Measurements from ENCODE around the gene NUDCD2.
"Not testable (repeated sequence)": the region's sequence is repeated elsewhere in the genome, so short reads cannot be mapped to it uniquely, and the experiment has no call there.

NUDCD2 gene

DNA sequence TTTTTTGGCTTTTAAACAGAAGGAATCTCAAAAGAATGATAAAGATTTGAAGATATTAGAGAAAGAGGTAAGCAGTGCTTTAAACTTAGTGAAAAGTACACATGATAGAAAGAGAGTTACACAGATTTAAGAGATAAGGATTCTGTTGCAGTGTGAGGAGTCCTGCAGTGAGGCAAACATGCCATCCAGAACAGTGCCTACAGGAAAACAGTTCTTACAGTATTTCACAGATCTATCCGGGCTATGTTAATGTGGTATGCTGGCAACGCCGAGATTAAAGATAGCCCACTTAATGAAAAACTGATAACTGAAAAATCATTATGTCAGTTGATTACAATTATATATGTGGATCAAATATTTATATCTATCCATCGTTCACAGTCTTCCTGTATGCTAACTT, 7.8 kb upstream of the NUDCD2 start:
- DNase-seq (ENCODE audit: low read depth), result no peak

- no peak for DNase-seq (ENCODE audit: low read depth)
Observed at GRCh38 chr5:163463063-163463435, 3.1 kb upstream of the NUDCD2 start.

GRCh38 chr5:163460562-163461171, 765 bp upstream of the NUDCD2 start, which contains the start of gene HMMR:
HMMR (plus strand) TSS chr5:163460632; CDS start chr5:163460693, 61 bp downstream.
- DNase-seq (ENCODE audit: low read depth), result no peak

GRCh38 chr5:163459462-163459818, 462 bp downstream of the NUDCD2 start:
- DNase-seq (ENCODE audit: low read depth), result no peak

DNA sequence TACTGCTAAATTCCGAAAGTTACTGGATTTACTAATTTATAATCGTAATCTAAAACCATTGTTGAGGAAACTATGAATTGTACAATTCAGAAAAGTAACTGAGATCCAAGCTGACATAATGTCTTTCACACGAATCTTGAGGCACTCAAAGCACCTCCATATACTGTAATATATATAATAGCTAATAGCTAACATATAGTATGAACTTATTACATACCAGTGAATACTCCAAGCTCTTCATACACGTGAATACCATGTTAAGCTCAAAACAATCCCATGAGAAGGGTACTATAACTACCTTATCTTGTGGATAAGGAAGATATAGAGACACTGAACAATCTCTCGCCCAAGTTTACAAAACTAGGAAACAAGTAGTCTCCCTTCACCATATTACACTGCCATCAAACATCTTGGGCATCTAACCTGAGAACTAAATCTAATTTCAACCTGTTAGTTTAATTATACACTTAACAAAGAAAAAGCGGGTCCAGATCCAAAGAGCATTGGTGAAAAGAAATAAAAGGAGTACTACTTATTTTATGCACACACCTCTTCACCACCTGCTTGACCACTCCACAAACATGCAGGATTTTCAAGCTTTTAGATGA, 1.0 kb downstream of the NUDCD2 start:
- no peak for DNase-seq (ENCODE audit: low read depth)

DNA sequence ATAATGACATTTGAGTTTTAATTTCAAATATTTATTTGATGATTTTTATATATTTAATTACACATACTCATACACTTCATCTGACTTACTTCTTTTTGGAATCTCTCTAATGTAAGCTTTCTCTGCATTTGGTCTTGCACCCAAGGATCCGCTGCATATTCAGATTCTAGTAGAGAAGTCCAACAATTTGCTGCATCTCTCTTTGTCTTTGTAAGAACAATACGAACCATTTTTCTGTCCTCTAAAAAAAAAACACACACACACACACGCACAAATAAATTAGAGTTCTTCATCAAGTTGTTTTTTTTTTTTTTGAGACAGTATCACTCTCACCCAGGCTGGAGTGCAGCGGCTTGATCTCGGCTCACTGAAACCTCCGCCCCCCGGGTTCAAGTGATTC, 3.1 kb downstream of the NUDCD2 start:
- DNase-seq (ENCODE audit: low read depth), result no peak

DNA sequence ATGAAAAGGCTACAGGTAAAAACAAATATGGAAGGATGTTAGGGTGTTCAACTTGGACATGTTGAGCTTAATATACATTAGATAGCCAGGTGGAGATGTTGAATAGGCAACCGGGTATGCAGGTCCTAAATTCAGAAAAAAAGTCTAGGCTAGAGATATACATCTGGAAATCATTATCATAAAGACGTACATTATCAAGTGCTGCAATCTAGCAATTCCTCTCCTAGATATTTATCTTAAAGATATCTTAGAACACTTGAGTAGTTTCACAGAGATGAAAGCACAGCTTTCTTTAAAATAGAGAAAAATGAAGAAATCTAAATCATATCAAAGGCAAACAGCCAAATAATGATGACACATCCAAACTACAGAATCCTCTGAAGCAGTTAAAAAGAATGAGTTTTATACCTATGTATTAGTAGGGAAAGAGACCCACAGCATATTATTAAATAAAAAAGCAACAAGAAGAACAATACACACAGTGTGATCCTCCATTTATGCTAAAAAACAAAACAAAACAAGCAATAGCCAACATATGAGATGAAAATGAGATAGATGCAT, 3.8 kb downstream of the NUDCD2 start:
- DNase-seq (ENCODE audit: low read depth), result no peak

GRCh38 chr5:163455406-163455805, 4.5 kb downstream of the NUDCD2 start:
- DNase-seq (ENCODE audit: low read depth), result not testable (repeated sequence)

DNA sequence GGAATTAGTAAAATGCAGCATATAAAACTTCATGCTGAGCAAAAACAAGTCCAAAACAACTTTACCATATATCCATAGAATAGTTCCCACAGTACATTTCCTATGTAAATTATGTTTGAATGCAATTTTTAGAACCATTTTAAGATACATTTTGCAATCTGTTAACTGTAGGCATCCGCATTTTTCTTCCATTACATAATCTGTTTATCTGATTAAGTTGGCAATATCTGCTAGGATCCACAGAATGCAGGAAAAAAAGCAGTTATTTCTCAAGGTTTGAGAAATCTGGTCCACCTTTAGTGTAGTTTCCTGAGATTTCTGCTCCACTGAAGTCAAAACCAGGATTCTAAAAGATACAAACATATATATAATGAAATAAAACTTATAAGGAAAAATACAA, 6.2 kb downstream of the NUDCD2 start:
- no peak for DNase-seq (ENCODE audit: low read depth)

DNA sequence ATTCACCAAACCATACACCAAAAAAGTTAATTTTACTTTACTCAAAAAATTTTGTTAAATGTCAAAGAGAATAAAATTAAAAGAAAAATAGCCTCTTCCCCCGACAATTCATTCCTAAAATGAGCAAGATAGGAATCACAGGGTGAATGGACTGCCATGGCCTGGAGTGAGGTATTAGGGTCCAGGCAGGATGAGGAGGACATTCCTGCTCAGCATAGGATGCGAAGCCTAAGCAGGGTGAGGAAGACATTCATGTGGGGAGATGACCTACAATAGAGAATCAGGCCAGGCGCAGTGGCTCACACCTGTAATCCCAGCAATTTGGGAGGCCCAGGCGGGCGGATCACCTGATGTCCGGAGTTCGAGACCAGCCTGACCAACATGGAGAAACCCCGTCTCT, 8.4 kb downstream of the NUDCD2 start:
- DNase-seq (ENCODE audit: low read depth), result no peak

DNA sequence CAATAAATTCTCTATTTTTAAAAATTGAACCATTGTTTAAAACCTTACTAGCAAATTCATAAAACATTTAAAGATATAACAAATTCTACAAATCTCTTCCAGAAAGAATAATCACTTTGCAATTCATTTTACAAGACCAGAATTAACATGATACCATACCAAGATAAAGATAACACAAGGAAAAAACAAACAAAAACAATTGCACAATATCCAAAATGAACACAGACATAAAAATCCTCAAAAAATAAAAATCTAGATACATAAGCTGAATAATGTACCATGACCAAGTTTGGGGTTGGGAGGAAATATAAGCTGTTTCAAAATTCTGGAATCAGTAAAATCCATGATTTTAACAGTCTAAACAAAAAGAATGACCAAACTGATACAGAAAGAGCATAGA, 11.4 kb downstream of the NUDCD2 start:
- no peak for DNase-seq (ENCODE audit: low read depth)

DNA sequence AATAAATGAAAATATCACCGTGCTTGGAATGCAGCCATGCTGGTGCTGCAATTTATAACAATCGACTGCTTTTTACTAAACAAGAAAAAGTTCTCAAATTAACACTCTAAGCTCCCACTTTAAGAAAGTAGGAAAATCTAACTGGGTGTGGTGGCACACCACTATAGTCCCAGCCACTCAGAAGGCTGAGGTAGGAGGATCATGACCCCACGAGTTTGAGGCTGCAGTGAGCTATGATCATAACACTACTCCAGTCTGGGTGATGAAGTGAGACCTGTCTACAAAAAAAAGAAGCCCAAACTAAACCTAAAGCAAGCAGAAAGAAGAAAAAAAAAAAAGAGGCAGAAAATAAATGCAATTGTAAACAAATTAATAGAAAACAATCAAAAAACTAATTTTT, 12.0 kb downstream of the NUDCD2 start:
- DNase-seq (ENCODE audit: low read depth), result no peak

- DNase-seq (ENCODE audit: low read depth), result no peak
Observed at GRCh38 chr5:163447191-163447590, 12.7 kb downstream of the NUDCD2 start.

DNA sequence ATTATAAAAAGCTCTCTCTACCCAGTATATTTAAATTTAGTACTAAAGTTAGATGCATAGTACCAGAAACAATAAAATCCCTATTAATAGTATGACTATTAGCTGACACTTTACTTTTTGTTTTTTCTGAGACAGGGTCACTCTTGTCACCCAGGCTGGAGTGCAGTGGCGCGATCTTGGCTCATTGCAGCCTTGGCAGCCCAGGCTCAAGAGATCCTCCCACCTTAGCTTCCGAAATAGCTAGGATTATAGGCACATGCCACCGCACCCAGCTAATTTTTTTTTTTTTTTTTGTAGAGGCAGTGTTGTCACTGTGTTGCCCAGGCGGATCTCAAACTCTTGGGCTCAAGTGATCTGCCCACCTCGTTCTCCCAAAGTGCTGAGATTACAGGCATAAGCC, 14.6 kb downstream of the NUDCD2 start:
- no peak for DNase-seq (ENCODE audit: low read depth)

DNA sequence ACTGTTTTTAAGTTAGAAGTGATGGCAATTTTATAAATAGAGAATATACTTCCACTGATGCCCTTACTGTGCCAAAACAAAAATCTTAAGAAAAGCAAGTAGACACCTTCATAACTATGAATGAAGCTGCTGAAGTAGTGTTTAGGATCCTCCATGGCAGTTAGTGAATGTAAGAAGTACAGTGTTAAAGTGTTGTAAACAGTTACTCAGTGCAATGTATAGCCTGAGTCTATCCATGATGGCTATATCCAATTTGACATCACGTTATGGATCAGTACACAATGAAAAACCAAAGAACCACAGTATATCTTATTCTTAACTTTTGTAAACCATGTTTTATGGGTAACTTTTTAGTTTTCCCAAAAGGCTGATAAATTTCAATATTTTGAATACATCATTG, 15.4 kb downstream of the NUDCD2 start:
- DNase-seq (ENCODE audit: low read depth), result no peak

- DNase-seq (ENCODE audit: low read depth), result no peak
Observed at GRCh38 chr5:163440954-163441353, 18.9 kb downstream of the NUDCD2 start.

DNA sequence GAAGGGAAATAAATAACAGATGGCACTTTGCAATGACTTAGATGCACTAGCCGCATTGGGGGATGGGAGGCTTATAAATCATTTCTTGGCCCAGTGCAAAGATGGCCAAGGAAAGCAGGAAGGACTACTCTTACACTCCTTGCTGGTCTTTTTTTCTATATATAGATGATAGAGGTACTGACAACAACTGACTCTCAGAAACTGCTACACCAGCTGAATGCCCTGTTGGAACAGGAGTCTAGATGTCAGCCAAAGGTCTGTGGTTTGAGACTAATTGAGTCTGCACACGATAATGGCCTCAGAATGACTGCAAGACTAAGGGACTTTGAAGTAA, 20.8 kb downstream of the NUDCD2 start:
- no peak for DNase-seq (ENCODE audit: low read depth)

GRCh38 chr5:163437309-163438182, 22.4 kb downstream of the NUDCD2 start, which contains the start of gene CCNG1:
CCNG1 (plus strand) TSS chr5:163437595; CDS start chr5:163439257, 1,662 bp downstream.
- peak; percentile 78 for DNase-seq (ENCODE audit: low read depth)

- DNase-seq (ENCODE audit: low read depth), result no peak
Observed at GRCh38 chr5:163437011-163437308, 22.9 kb downstream of the NUDCD2 start.

DNA sequence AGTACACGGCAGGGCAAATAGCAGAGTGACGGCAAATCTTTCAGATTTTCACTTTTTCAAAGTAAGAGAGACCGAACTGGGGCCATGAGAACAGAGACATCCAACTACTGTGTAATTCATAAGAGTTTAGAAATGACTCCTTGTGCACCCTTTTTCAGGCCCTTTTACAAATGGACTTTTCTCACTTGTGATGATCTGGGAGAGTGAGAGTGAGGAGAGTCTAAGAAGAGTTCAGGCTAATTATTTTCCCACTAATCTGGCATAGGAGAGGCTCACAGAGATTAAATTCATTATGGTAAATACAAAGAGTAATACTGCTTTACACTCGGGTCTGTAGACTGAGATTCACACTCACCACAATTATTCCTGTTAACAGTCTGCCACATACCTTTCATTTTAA, 23.4 kb downstream of the NUDCD2 start:
- no peak for DNase-seq (ENCODE audit: low read depth)

- DNase-seq (ENCODE audit: low read depth), result peak; percentile 19
Observed at GRCh38 chr5:163434401-163434866, 25.5 kb downstream of the NUDCD2 start.

DNA sequence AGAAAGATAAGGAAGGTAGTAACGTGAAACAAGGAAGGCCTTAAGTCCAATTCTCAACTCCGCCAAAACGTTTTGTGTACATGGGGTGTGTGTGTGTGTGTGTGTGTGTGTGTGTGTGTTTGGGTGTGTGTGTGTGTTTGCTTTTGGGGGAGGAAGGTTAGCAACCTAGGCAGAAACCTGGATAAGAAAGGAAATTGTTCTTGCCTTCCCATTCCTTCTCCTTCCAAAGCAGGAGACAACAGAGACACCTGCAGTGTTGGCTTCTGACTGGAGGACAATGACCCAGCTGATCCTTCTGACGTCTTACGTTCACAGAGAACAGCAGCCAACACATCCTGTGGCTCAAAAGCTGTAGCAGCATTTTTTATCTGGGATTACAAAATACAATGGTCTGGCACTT, 26.6 kb downstream of the NUDCD2 start:
- no peak for DNase-seq (ENCODE audit: low read depth)

DNA sequence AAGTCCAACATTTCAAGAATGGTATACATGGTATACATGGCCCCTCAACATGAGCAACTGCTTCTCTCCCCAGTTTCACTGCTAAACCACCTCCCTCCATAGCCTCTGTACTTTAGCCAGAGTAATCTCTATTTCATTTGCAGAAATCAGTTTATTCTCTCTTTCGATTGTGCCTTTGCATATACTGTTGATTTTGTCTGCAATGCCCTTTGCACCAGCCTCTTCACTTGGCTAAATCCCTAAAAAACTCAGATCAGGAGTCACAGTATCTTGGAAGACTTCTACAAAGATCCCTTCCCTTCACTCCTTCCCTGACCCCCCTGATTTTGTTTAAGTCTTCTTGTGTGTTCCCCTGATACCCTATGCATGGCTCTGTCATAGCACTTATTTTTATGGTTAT, 27.4 kb downstream of the NUDCD2 start:
- DNase-seq (ENCODE audit: low read depth), result no peak
